Measurements from ENCODE around the gene PRKCB.

The PRKCB gene

DNA sequence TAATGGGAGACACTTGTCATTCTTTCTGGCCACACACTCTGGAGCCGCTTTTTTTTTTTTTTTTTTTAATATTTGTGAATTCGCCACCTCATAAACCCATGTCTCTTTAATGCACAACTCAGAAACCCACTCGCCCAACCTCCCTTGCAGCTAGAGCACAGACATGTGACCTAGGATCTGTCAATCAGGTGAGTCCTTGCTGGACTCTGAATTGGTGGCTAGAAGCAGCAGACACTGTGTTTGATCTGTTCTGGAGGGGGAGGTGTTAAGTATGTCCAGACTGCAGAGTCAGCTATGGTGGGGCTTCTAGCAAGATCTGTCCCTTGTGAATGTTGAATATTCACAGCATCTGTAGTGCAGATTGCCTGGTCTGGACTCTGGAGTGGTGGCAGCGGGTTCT, 112.1 kb downstream of the PRKCB start:
- no peak for DNase-seq

DNA sequence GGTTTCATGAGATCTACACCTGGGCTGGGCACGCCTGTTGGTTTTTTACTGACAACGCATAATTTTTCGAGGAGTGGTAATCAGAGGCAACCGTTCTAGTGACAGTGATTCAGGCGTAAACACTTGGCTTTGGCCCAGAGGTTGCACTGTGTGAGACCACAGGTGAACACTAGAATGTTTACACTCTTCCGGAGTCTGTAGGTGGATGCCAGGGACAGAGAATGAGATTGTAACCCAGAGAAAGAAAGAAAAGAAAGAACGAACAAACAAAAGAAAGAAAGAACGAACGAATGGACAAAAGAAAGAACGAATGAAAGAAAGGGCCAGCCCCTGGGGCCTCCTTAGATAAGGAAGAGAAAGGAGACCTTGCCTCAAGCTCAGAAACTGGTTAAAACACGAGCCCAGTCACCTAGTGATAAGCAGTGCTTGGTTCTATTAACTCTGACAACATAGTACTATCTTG, 113.2 kb downstream of the PRKCB start:
- DNase-seq = no peak

DNA sequence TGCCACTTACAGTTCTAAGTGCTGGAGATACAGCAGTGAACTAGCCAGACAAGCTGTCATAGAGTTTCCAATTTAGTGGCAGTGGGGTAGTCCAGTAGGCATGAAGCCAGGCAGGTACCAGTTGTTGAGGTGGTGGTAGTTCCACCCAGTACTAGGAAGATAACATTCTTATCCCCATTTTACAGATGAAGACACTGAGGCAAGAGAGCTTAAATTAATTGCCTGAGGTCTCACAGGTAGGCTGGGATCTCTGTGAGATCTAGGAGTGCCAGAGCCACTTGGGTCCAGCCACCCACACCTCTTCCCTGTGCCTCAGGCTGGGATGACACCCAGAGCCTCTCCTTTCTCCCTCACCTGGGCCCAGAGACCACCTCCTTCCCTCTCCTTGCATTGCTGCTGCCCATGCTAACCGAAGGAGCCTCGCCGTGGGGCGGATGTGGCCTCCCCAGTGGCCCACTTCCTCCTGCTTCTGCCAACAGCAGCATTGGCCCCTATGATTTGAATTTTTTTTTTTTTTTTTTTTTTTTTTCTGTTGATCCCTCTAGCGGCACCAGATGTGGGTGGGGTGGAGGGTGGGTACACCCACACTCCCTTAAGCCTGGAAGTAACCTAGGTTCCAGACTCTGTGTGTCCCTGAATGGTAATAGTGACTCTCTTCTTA, 114.0 kb downstream of the PRKCB start:
- DNase-seq = no peak

DNA sequence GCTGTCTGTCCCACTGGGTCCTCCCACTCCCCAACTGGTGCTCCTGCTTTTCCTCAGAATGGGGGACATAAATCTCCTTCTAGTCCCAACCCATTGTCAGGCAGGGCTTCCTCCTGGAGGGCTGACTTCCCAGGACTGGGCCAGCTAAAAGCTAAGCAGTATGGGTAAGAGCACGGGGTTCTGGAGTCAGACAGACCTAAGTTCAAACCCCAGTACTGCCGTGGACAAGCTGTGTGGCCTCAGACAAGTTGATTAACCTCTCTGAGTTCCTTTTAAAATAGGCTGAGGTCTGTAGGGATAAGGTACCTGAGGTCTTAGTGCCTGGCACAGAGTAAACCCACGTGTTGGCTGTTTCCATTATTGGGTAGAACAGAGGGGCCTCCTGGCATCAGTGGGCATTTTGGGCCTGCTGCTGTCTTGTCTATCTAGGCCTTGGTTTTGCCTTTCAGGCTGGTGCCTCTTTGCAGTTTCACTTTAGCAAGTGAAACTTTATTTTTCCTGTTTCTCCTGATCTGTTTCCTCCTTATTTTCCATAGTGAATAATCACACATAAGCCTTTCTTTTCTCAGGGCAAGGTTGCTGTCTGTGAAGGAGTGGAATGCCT, 114.6 kb downstream of the PRKCB start:
- no peak for DNase-seq

GRCh38 chr16:23950898-23951297, 115.1 kb downstream of the PRKCB start:
- DNase-seq = no peak

GRCh38 chr16:23952128-23952970, 116.6 kb downstream of the PRKCB start:
- no peak for DNase-seq

- DNase-seq = no peak
Measured at GRCh38 chr16:23952971-23953300, 117.2 kb downstream of the PRKCB start.

- DNase-seq = no peak
Measured at GRCh38 chr16:23953476-23953875, 117.7 kb downstream of the PRKCB start.

DNA sequence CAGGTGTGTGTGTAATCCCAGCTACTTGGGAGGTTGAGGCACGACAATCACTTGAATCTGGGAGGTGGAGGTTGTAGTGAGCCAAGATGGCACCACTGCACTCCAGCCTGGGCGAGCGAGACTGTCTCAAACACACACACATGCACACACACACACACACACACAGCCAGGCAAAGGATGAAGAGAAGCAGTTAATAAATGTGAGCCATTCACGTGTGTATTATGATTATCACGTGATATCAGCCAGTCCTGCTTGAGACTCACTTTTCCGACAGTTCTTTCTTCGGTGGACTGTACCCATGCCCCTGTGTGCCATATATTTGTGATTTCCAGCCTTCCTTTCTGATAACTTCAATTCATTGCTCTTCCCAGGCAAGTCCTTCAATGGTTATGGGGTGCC, 119.3 kb downstream of the PRKCB start:
- DNase-seq = no peak

DNA sequence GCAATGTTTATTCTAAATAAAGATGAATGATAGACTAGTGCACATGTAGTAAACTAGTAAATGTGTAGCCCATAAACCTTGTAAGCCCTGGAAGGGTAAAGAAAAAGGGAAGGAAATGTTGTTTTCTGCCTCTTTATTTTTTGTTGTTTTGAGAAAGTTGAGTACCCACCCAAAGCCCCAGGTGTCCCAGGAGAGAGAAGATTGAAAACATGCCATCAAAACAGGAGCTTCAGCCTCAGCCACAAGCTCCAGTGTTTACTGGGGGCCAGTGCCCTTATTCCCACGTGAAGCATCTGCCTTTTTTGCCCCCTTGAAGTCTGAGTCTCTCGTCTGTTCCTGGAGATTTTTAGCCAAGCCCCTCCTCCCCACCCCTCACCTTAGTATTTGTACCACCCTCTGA, 121.5 kb downstream of the PRKCB start:
- no peak for DNase-seq

DNA sequence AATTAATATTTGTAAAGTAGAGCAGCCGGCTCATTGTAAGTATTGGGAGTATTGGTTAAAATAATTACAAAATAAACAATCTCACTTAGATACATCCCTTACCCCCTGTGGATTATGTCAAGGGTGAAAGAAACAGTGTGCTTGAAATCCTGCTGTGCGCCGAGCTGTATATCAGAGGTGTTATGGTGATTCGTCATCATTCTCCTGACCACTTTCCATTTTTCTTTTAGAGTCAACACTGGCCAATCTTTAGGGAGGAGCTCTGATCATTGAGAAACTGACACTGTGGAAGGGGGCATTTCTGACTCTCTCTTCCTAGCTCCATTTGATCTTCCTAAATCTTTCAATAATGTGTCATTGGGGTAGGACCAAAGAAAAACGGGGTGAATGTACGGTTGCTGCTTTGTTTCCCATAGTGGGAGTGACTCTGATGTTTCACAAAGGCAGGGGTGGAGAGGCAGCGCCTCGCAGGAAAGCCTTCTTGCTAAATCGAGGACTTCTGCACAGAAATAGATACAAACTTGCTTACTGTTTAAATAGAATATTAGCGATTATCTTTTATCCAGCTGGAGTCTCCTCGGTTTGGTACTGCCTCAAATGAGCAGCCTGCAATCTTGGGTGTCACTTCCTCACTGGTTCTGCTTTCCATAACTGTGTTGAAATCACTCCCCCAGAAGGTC, 123.4 kb downstream of the PRKCB start:
- DNase-seq = no peak

GRCh38 chr16:23959752-23960072, 123.9 kb downstream of the PRKCB start:
- no peak for DNase-seq

- no peak for DNase-seq
Measured at GRCh38 chr16:23960081-23960885, 124.5 kb downstream of the PRKCB start.

DNA sequence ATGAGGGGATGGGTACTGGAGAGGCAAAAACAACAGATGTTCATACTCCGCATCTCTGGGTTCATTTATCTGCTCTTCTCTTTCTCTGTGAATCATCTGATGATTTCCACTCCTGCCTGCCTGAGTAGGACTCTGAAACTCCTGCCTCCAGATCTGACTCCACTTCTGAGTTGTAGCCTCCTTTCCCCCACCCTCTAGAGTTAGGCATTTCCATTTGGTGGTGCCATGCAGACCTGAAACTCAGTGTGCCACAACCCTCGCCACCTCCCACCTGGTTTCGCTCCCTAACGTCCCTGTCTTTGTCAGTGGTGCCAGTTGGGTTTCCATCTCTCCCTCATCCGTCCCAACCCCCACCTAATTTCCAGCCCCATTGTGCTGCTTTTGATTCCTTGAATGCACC, 126.2 kb downstream of the PRKCB start:
- DNase-seq = no peak

- DNase-seq = no peak
Measured at GRCh38 chr16:23964136-23964535, 128.4 kb downstream of the PRKCB start.

DNA sequence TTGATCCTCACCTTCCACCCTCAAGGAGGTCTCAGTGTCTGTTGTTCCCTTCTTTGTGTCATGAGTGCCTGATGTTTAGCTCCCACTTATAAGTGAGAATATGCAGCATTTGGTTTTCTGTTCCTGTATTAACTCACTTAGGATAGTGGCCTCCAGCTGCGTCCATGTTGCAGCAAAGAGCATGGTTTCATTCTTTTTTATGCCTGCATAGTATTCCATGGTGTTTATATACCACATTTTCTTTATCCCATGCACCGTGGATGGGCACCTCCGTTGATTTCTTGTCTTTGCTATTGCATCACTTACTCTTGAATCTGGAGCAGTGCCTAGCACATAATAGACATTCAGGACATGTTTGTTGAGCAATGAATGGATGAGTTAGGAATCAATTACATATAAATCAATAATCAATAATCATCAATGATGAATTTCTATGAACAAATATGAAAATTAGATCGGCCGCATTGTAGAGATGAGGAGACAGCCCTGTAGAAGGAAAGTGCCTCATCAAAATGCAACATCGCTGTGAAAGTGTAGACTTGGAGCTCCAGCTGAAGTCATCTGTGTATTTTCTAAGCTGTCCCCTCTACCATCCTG, 129.5 kb downstream of the PRKCB start:
- DNase-seq = no peak

GRCh38 chr16:23966597-23967394, 131.0 kb downstream of the PRKCB start:
- DNase-seq = no peak

DNA sequence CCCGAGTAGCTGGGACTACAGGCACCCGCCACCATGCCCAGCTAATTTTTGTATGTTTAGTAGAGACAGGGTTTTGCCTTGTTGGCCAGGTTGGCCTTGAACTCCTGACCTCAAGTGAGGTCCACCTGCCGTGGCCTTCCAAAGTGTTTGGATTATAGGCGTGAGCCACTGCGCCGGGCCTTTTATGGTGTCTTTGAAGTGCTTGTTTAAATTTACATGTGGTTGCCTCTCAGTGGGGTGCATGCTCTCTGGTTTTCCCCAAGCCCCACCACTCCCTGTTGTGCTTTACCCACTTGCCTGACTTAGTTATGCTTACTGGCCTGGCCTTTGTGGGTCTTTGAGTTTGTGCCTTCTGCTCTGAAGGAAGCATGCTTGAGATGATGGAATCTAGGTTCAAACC, 132.0 kb downstream of the PRKCB start:
- no peak for DNase-seq

DNA sequence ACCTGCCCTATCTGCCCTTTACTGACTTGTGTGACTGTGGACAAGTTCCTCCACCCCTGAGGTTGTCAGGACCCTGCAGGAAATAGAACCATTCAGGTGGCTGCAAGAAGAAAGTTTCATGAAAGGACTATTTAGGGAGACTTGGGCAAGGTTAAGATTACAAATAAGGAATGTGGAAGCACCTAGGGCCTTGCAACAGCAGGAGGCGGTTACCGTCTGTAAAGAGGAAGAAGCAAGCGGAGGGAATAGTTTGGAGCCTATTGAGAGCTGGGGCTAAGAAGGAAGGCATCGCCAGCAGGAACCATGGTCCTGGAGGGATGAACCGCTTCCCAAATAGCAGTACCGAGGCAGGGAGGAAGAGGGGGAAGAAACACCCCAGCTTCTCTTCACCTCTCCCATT, 132.4 kb downstream of the PRKCB start:
- no peak for DNase-seq

DNA sequence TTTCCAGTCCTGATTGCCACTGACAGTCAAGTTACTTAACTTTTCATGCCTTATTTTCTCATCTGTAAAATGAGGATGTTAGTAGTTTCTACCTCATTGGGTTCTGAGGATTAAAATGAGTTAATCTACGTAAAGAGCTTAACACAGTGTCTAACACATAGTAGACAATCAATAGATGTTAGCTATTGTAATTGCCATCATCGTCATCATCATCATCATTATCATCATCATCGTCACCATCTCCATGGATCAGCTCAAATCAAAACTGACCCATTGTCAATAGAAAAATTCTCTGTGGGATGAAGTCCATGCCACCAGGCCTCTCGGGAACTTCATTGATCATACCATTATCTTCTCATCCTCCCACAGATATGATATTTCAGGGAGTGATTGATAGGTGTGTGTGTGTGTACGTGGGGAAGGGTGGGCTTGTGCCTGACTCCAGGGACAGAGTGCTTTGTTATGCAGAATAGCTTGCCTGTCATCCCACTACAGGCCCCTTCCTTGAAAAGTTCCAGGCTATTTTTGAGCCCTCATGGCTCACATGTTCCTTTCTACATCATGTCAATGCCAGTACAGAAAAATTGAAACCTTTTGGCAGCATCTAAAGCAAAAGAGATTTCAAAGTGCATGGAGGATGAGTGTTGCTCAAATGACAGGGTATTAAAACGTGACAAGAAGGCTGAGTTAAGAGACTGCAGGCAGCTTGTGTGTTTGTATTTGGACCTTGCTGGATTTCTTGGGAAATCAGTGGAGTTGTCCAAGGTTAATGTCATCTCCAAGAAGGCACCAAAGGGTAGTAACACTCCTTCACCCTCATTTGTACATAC, 133.9 kb downstream of the PRKCB start:
- no peak for DNase-seq

- no peak for DNase-seq
Measured at GRCh38 chr16:23974223-23974622, 138.4 kb downstream of the PRKCB start.
